Measurements from ENCODE around the gene HECTD4. TPM values are rescaled to one million over a fixed set of nuclear protein-coding genes. Genes with fewer than 3 reads are reported as not detected.

The HECTD4 gene
- total and polyA plus RNA-seq, 2 experiments from 2014 or later, result 25.7 to 36.9 TPM

DNA sequence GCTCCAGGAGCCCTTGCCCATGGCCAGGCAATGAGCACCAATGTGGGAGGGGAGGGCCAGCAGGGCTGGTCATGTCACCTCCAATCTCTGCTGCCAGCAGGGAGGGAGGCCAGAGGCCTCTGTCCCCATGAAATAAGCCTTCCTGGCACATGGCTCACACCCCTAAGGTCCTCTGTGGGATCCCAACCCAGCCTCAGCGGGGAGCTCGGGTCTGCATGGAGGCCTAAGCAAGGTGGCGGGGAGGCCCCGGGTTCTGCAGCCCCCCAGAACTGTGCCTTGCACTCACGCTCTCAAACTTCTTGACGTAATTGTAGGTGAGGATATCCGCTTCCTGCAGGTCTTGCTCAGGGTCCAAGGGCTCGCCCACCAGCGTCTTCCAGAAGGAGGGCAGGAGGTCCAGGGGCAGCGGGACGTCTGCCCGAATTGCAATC lies 215.2 kb downstream of the HECTD4 start:
- no peak for DNase-seq (ENCODE audit: low spot score)
- H3K27me3 Mint-ChIP-seq (ENCODE audit: insufficient read depth, low read depth, poor library complexity), result peaks cover 16% of the 10 kb centered on the region

More for the DNA sequence above, 215.2 kb downstream of the HECTD4 start:
- Histone ChIP-seq H3K27me3 (ENCODE audit: insufficient read depth) (no peaks in the 10 kb centered on the region), H3K27ac (ENCODE audit: low read depth) (no peak overlapping the region), H3K4me3 (no peak overlapping the region), H3K4me2 (no peak overlapping the region), H2AFZ (no peak overlapping the region), H4K20me1 (replicated peaks; ENCODE audit: insufficient read depth) (no peaks in the 10 kb centered on the region), H3K79me2 (replicated peaks; ENCODE audit: insufficient read depth) (no peaks in the 10 kb centered on the region), H3K9me2 (ENCODE audit: insufficient read depth) (no peaks in the 10 kb centered on the region), H3K4me1 (ENCODE audit: insufficient read depth) (no peaks in the 10 kb centered on the region), H3K36me3 (ENCODE audit: insufficient read depth) (no peaks in the 10 kb centered on the region), H3F3A (replicated peaks; ENCODE audit: low read depth) (no peaks in the 10 kb centered on the region)
- peaks cover 18% of the 10 kb centered on the region for H3K36me3 Mint-ChIP-seq (ENCODE audit: low read depth)
- H3K9me3 Mint-ChIP-seq, result no peaks in the 10 kb centered on the region
- H3K27ac Mint-ChIP-seq, result no peak overlapping the region; the same call in 1 of the 2 replicates
- peaks cover 3% of the 10 kb centered on the region; the same call in 1 of the 3 replicates for H3K4me1 Mint-ChIP-seq
- no peak for ATAC-seq
- no peak for TF ChIP-seq ZNF331 (CRISPR knock-in tag; IDR thresholded peaks at IDR 0.05; ENCODE audit: low read depth)
- TF ChIP-seq, protein P1, sequence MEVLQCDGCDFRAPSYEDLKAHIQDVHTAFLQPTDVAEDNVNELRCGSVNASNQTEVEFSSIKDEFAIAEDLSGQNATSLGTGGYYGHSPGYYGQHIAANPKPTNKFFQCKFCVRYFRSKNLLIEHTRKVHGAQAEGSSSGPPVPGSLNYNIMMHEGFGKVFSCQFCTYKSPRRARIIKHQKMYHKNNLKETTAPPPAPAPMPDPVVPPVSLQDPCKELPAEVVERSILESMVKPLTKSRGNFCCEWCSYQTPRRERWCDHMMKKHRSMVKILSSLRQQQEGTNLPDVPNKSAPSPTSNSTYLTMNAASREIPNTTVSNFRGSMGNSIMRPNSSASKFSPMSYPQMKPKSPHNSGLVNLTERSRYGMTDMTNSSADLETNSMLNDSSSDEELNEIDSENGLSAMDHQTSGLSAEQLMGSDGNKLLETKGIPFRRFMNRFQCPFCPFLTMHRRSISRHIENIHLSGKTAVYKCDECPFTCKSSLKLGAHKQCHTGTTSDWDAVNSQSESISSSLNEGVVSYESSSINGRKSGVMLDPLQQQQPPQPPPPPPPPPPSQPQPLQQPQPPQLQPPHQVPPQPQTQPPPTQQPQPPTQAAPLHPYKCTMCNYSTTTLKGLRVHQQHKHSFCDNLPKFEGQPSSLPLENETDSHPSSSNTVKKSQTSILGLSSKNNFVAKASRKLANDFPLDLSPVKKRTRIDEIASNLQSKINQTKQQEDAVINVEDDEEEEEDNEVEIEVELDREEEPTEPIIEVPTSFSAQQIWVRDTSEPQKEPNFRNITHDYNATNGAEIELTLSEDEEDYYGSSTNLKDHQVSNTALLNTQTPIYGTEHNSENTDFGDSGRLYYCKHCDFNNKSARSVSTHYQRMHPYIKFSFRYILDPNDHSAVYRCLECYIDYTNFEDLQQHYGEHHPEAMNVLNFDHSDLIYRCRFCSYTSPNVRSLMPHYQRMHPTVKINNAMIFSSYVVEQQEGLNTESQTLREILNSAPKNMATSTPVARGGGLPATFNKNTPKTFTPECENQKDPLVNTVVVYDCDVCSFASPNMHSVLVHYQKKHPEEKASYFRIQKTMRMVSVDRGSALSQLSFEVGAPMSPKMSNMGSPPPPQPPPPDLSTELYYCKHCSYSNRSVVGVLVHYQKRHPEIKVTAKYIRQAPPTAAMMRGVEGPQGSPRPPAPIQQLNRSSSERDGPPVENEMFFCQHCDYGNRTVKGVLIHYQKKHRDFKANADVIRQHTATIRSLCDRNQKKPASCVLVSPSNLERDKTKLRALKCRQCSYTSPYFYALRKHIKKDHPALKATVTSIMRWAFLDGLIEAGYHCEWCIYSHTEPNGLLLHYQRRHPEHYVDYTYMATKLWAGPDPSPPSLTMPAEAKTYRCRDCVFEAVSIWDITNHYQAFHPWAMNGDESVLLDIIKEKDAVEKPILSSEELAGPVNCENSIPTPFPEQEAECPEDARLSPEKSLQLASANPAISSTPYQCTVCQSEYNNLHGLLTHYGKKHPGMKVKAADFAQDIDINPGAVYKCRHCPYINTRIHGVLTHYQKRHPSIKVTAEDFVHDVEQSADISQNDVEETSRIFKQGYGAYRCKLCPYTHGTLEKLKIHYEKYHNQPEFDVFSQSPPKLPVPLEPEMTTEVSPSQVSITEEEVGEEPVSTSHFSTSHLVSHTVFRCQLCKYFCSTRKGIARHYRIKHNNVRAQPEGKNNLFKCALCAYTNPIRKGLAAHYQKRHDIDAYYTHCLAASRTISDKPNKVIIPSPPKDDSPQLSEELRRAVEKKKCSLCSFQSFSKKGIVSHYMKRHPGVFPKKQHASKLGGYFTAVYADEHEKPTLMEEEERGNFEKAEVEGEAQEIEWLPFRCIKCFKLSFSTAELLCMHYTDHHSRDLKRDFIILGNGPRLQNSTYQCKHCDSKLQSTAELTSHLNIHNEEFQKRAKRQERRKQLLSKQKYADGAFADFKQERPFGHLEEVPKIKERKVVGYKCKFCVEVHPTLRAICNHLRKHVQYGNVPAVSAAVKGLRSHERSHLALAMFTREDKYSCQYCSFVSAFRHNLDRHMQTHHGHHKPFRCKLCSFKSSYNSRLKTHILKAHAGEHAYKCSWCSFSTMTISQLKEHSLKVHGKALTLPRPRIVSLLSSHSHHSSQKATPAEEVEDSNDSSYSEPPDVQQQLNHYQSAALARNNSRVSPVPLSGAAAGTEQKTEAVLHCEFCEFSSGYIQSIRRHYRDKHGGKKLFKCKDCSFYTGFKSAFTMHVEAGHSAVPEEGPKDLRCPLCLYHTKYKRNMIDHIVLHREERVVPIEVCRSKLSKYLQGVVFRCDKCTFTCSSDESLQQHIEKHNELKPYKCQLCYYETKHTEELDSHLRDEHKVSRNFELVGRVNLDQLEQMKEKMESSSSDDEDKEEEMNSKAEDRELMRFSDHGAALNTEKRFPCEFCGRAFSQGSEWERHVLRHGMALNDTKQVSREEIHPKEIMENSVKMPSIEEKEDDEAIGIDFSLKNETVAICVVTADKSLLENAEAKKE (CRISPR knock-in tag; IDR thresholded peaks at IDR 0.05), result no peak
- TF ChIP-seq, protein P2, sequence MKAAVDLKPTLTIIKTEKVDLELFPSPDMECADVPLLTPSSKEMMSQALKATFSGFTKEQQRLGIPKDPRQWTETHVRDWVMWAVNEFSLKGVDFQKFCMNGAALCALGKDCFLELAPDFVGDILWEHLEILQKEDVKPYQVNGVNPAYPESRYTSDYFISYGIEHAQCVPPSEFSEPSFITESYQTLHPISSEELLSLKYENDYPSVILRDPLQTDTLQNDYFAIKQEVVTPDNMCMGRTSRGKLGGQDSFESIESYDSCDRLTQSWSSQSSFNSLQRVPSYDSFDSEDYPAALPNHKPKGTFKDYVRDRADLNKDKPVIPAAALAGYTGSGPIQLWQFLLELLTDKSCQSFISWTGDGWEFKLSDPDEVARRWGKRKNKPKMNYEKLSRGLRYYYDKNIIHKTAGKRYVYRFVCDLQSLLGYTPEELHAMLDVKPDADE (IDR thresholded peaks at IDR 0.05), result no peak
- no peak for TF ChIP-seq STAT1 (IDR thresholded peaks at IDR 0.05; ENCODE audit: unreplicated experiment)
- TF ChIP-seq POLR2AphosphoS5 (IDR thresholded peaks at IDR 0.05; ENCODE audit: low read depth), result no peak
- no peak for TF ChIP-seq NANOG (IDR thresholded peaks at IDR 0.05; ENCODE audit: borderline replicate concordance)
- TF ChIP-seq JUNB (IDR thresholded peaks at IDR 0.05; ENCODE audit: unreplicated experiment), result no peak
- TF ChIP-seq CREB1 (CRISPR knock-in tag; IDR thresholded peaks at IDR 0.05; ENCODE audit: low read depth), result no peak
- TF ChIP-seq EZH2 (IDR thresholded peaks at IDR 0.05; ENCODE audit: low read depth, unreplicated experiment), result no peak
- TF ChIP-seq, protein P3, sequence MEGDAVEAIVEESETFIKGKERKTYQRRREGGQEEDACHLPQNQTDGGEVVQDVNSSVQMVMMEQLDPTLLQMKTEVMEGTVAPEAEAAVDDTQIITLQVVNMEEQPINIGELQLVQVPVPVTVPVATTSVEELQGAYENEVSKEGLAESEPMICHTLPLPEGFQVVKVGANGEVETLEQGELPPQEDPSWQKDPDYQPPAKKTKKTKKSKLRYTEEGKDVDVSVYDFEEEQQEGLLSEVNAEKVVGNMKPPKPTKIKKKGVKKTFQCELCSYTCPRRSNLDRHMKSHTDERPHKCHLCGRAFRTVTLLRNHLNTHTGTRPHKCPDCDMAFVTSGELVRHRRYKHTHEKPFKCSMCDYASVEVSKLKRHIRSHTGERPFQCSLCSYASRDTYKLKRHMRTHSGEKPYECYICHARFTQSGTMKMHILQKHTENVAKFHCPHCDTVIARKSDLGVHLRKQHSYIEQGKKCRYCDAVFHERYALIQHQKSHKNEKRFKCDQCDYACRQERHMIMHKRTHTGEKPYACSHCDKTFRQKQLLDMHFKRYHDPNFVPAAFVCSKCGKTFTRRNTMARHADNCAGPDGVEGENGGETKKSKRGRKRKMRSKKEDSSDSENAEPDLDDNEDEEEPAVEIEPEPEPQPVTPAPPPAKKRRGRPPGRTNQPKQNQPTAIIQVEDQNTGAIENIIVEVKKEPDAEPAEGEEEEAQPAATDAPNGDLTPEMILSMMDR (conservative IDR thresholded peaks at IDR 0.05; ENCODE audit: low read depth in 2 of 2), result no peak
- H3K4me3 Mint-ChIP-seq, result no peak overlapping the region

Measured in GM23338 (cell line).